Dermis microvascular lymphatic vessel endothelial cell (primary cell): ENCODE measurements around the gene DACT3. TPM values are rescaled to one million over a fixed set of nuclear protein-coding genes. Genes with fewer than 3 reads are reported as not detected.
A peak's percentile ranks its signal among the peaks of the same experiment; 100 is the strongest.
"Not testable (repeated sequence)": the region's sequence is repeated elsewhere in the genome, so short reads cannot be mapped to it uniquely, and the experiment has no call there.

Experiments used
- DNase-seq, 2 donors: peaks; one replicate each; pipeline versions ENCODE4 v3.0.0 to v3.0.0-alpha.2; 2010; ENCODE audit warnings: low read depth in 2 of 2
- total RNA-seq: library from RNA; depleted of rRNA; stranded (reverse); fragments of >200 nt; gene quantifications from 2 replicates; pipeline ENCODE4 v1.2.1, GENCODE V29; 2014

DACT3 gene
- total RNA-seq, 1 donor from 2014 or later: under 0.01 TPM

- peak in 1 of 2 donors; percentile 85 for DNase-seq
Measured at GRCh38 chr19:46634045-46634655, 26.8 kb downstream of the DACT3 start.

GRCh38 chr19:46633130-46633529, 27.9 kb downstream of the DACT3 start:
- DNase-seq: no peak

GRCh38 chr19:46631481-46631880, 29.5 kb downstream of the DACT3 start:
- DNase-seq: no peak

GRCh38 chr19:46630586-46631205, 30.3 kb downstream of the DACT3 start:
- no peak for DNase-seq

- DNase-seq: peak in 1 of 2 donors; percentile 33
Measured at GRCh38 chr19:46629546-46630025, 31.4 kb downstream of the DACT3 start.

GRCh38 chr19:46628970-46629369, 32.0 kb downstream of the DACT3 start:
- not testable (repeated sequence) for DNase-seq

GRCh38 chr19:46626446-46626845, 34.5 kb downstream of the DACT3 start:
- no peak for DNase-seq

GRCh38 chr19:46625731-46626130, 35.3 kb downstream of the DACT3 start:
- DNase-seq: no peak

- DNase-seq: no peak
Measured at GRCh38 chr19:46624958-46625661, 35.9 kb downstream of the DACT3 start, which contains the start of gene PTGIR. Gene PTGIR, minus strand, starts transcription at chr19:46625089. Its CDS starts 864 bp downstream, at chr19:46624225.

GRCh38 chr19:46623915-46624502, 37.0 kb downstream of the DACT3 start:
- no peak for DNase-seq

- no peak for DNase-seq
Measured at GRCh38 chr19:46622118-46622446, 38.9 kb downstream of the DACT3 start.

GRCh38 chr19:46621191-46622117, 39.5 kb downstream of the DACT3 start:
- DNase-seq: no peak

GRCh38 chr19:46620716-46621115, 40.3 kb downstream of the DACT3 start:
- no peak for DNase-seq

GRCh38 chr19:46620267-46620666, 40.7 kb downstream of the DACT3 start:
- DNase-seq: no peak

GRCh38 chr19:46618670-46619231, 42.2 kb downstream of the DACT3 start:
- DNase-seq: no peak

GRCh38 chr19:46617601-46618000, 43.4 kb downstream of the DACT3 start:
- no peak for DNase-seq

- DNase-seq: peak in 1 of 2 donors; percentile 72
Measured at GRCh38 chr19:46616631-46617322, 44.2 kb downstream of the DACT3 start.

GRCh38 chr19:46615966-46616365, 45.0 kb downstream of the DACT3 start:
- no peak for DNase-seq

GRCh38 chr19:46614114-46614722, 46.8 kb downstream of the DACT3 start:
- DNase-seq: peak; percentile 52 to 78

GRCh38 chr19:46613525-46613924, 47.5 kb downstream of the DACT3 start:
- DNase-seq: no peak
